Adipose tissue (tissue), 3 donors: ENCODE measurements around the gene SLC6A7. TPM values are rescaled to one million over a fixed set of nuclear protein-coding genes. Genes with fewer than 3 reads are reported as not detected.

ENCODE experiments used
- H3K27ac ChIP-seq: one replicate; pipeline ENCODE4 v1.5.1; 2013; ENCODE audit warnings: low read depth, low read length
- WGBS, 3 donors: extraction: QIAGEN DNeasy Blood & Tissue Kit; methylation state at CpG; one replicate each; pipeline ENCODE4 v1.1.7; 2013; 5-methylcytosine and 5-hydroxymethylcytosine counted together
- polyA plus RNA-seq, 3 donors: library from polyadenylated mRNA; stranded (reverse); fragments of 200-250 nt; gene quantifications; one replicate each; pipeline ENCODE4 v1.2.3, GENCODE V29; 2013
- donor health status: healthy with polysubstance abuse.
- donor health status: Bipolar disorder and iron deficiency.
- donor health status: healthy.

The SLC6A7 gene
- polyA plus RNA-seq, 3 donors: not detected

- no peak overlapping the region for H3K27ac ChIP-seq
- WGBS, 3 donors: 45 to 76% (median 52%) methylated on average over 9 of the region's 9 CpGs
Observed at GRCh38 chr5:150153957-150154617, 35.8 kb upstream of the SLC6A7 start.

GRCh38 chr5:150154618-150155128 lies 35.2 kb upstream of the SLC6A7 start:
- H3K27ac ChIP-seq: no peak overlapping the region
- WGBS, 3 donors: 49 to 78% (median 57%) methylated on average over 7 of the region's 7 CpGs

- 7 to 16% (median 8%) methylated on average over 16 to 17 of the region's 17 CpGs for WGBS, 3 donors
- no peak within 1 kb of the TSS for H3K27ac ChIP-seq
Observed at GRCh38 chr5:150155258-150156026, 34.4 kb upstream of the SLC6A7 start, which contains the start of gene PDGFRB. Gene PDGFRB (minus strand): TSS chr5:150155845. CDS start chr5:150137047, 18,798 bp downstream.

GRCh38 chr5:150156027-150156368 lies 33.9 kb upstream of the SLC6A7 start:
- 2 to 20% (median 8%) methylated on average over 8 to 9 of the region's 9 CpGs for WGBS, 3 donors
- H3K27ac ChIP-seq: no peak overlapping the region

- WGBS, 3 donors: 65 to 78% (median 72%) methylated on average over 4 of the region's 4 CpGs
- H3K27ac ChIP-seq: no peak overlapping the region
Observed at GRCh38 chr5:150156540-150156939, 33.3 kb upstream of the SLC6A7 start.

GRCh38 chr5:150157168-150157567 lies 32.7 kb upstream of the SLC6A7 start:
- WGBS, 3 donors: 50 to 85% (median 63%) methylated on average over 3 of the region's 3 CpGs
- no peak overlapping the region for H3K27ac ChIP-seq

GRCh38 chr5:150158170-150158949 lies 31.5 kb upstream of the SLC6A7 start:
- no peak overlapping the region for H3K27ac ChIP-seq
- 45 to 62% (median 46%) methylated on average over 12 of the region's 12 CpGs for WGBS, 3 donors

GRCh38 chr5:150159031-150159430 lies 30.8 kb upstream of the SLC6A7 start:
- 76 to 83% (median 82%) methylated on average over 6 of the region's 6 CpGs for WGBS, 3 donors
- no peak overlapping the region for H3K27ac ChIP-seq

- H3K27ac ChIP-seq: no peak overlapping the region
- 29 to 60% (median 30%) methylated on average over 9 of the region's 9 CpGs for WGBS, 3 donors
Observed at GRCh38 chr5:150159741-150160179, 30.1 kb upstream of the SLC6A7 start.

- WGBS, 3 donors: 61 to 75% (median 74%) methylated on average over 5 of the region's 5 CpGs
- H3K27ac ChIP-seq: no peak overlapping the region
Observed at GRCh38 chr5:150160448-150161081, 29.3 kb upstream of the SLC6A7 start.

GRCh38 chr5:150161242-150162141 lies 28.4 kb upstream of the SLC6A7 start:
- WGBS, 3 donors: 41 to 55% (median 45%) methylated on average over 14 of the region's 14 CpGs
- H3K27ac ChIP-seq: no peak overlapping the region

GRCh38 chr5:150162142-150162513 lies 27.7 kb upstream of the SLC6A7 start:
- WGBS, 3 donors: 91 to 96% (median 91%) methylated on average over 3 of the region's 3 CpGs
- no peak overlapping the region for H3K27ac ChIP-seq

GRCh38 chr5:150163035-150163434 lies 26.8 kb upstream of the SLC6A7 start:
- no peak overlapping the region for H3K27ac ChIP-seq
- WGBS, 3 donors: 70 to 75% (median 73%) methylated on average over 3 of the region's 3 CpGs

GRCh38 chr5:150163547-150164059 lies 26.3 kb upstream of the SLC6A7 start:
- WGBS, 3 donors: 41 to 74% (median 60%) methylated on average over 10 to 13 of the region's 13 CpGs
- no peak overlapping the region for H3K27ac ChIP-seq

GRCh38 chr5:150164211-150164980 lies 25.5 kb upstream of the SLC6A7 start:
- 51 to 73% (median 53%) methylated on average over 6 of the region's 6 CpGs for WGBS, 3 donors

GRCh38 chr5:150166037-150166649 lies 23.7 kb upstream of the SLC6A7 start:
- WGBS, 3 donors: 73 to 85% (median 82%) methylated on average over 27 of the region's 27 CpGs
- no peak overlapping the region for H3K27ac ChIP-seq

More at GRCh38 chr5:150164211-150164980, 25.5 kb upstream of the SLC6A7 start:
- no peak overlapping the region for H3K27ac ChIP-seq
